ENCODE measurements around the gene BUB1B.

The BUB1B gene

DNA sequence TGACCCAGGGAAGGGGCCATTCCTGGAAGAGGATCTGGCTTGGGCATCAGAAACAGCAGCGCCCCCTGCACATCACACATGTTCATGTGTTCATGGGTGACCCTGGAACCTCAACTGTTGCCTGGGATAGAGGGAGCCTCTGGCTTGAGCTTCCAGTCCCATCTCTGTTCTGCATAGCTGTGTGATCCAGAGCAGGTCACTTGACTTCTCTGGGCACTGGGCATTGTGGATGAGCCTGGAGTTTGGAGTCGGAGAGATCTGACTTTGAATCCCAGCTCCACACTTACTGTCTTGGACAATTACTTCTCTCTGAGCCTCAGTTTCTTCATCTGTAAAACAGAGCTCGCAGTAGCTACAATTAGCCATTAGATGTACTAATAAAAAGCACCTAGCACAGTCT is 93.6 kb downstream of the BUB1B start:
- H3K9me3 ChIP-seq (ENCODE audit: control insufficient read depth, low read length), result no peaks in the 10 kb centered on the region
- H3K14ac ChIP-seq (ENCODE audit: low read length in 2 of 2), result no peak overlapping the region
- no peak overlapping the region for H3K9ac ChIP-seq (ENCODE audit: low read length)
- no peak for DNase-seq
- H3K4me1 ChIP-seq (ENCODE audit: control insufficient read depth, insufficient read depth, low read depth, low read length), result peaks cover 52% of the 10 kb centered on the region
- H3K4me2 ChIP-seq (ENCODE audit: low read length, poor library complexity, severe bottlenecking), result no peak overlapping the region
- H2BK15ac ChIP-seq (ENCODE audit: low read depth, poor library complexity, severe bottlenecking), result no peak overlapping the region
- 98% methylated on average over 3 of the region's 3 CpGs for WGBS
- H2BK120ac ChIP-seq (ENCODE audit: low read depth, low read length), result no peak overlapping the region
- H3K23ac ChIP-seq (ENCODE audit: low read length in 2 of 2), result no peak overlapping the region
- no peak overlapping the region for H3K27ac ChIP-seq (ENCODE audit: low read length, poor library complexity, severe bottlenecking)
- H3K36me3 ChIP-seq (ENCODE audit: control insufficient read depth in 1 of 2, insufficient read depth in 2 of 2, low read depth in 1 of 2, low read length in 2 of 2), result no peaks in the 10 kb centered on the region
- H3K18ac ChIP-seq (ENCODE audit: low read depth in 1 of 2, low read length in 2 of 2), result no peak overlapping the region
- H3K4me3 ChIP-seq (ENCODE audit: insufficient read depth in 1 of 2, low read depth in 1 of 2, low read length in 2 of 2), result no peak overlapping the region
- no peak overlapping the region for H2BK5ac ChIP-seq (ENCODE audit: low read depth, low read length, poor library complexity, severe bottlenecking)
- H2AK5ac ChIP-seq (ENCODE audit: low read length, severe bottlenecking), result no peak overlapping the region
- H3K27me3 ChIP-seq (ENCODE audit: control insufficient read depth in 1 of 2, insufficient read depth in 1 of 2, low read length in 2 of 2), result peaks cover 0 to 63% of the 10 kb centered on the region in 2 experiments
- no peak overlapping the region for H4K8ac ChIP-seq (ENCODE audit: low read length)
- no peak overlapping the region for H4K91ac ChIP-seq (ENCODE audit: low read length)
- no peak overlapping the region for H3K4ac ChIP-seq (ENCODE audit: low read depth in 1 of 2, low read length in 2 of 2)
- peaks cover 1% of the 10 kb centered on the region for H3K79me1 ChIP-seq (replicated peaks; ENCODE audit: low read length, poor library complexity, severe bottlenecking)
- no peak overlapping the region for H2BK12ac ChIP-seq (ENCODE audit: low read length in 2 of 2)
- H2AFZ ChIP-seq (ENCODE audit: low read depth, low read length), result no peak overlapping the region

DNA sequence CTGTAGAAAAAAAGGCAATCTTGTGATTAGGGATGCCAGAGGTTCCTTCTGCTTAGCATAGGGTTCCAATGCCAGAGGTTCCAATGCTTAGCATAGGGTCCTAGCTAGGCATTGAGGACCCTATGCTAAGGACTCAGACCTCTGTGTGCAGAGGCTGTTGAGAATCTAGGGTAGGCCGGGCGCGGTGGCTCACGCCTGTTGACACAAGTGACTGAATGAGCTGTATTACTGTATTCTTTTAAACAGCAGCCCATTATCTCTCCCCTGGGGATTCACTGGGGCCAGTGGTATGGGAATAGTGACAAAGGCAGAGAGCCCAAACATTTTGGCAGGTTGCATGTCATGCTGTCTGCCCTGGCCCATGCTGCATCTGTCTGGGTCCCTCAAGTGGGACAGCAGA is 94.2 kb downstream of the BUB1B start:
- Histone ChIP-seq H2AK5ac (ENCODE audit: low read length, severe bottlenecking) (no peak overlapping the region), H3K4me1 (ENCODE audit: control insufficient read depth, insufficient read depth, low read depth, low read length) (peaks cover 47% of the 10 kb centered on the region), H2BK5ac (ENCODE audit: low read depth, low read length, poor library complexity, severe bottlenecking) (no peak overlapping the region), H3K36me3 (ENCODE audit: control insufficient read depth in 1 of 2, insufficient read depth in 2 of 2, low read depth in 1 of 2, low read length in 2 of 2) (no peaks in the 10 kb centered on the region), H2BK12ac (ENCODE audit: low read length in 2 of 2) (no peak overlapping the region), H3K27me3 (ENCODE audit: control insufficient read depth in 1 of 2, insufficient read depth in 1 of 2, low read length in 2 of 2) (peaks cover 0 to 59% of the 10 kb centered on the region in 2 experiments), H3K4me2 (ENCODE audit: low read length, poor library complexity, severe bottlenecking) (no peak overlapping the region), H3K4me3 (ENCODE audit: insufficient read depth in 1 of 2, low read depth in 1 of 2, low read length in 2 of 2) (no peak overlapping the region), H2BK15ac (ENCODE audit: low read depth, poor library complexity, severe bottlenecking) (no peak overlapping the region), H4K8ac (ENCODE audit: low read length) (no peak overlapping the region), H3K9me3 (ENCODE audit: control insufficient read depth, low read length) (no peaks in the 10 kb centered on the region), H3K23ac (ENCODE audit: low read length in 2 of 2) (no peak overlapping the region), H2AFZ (ENCODE audit: low read depth, low read length) (no peak overlapping the region), H3K79me1 (replicated peaks; ENCODE audit: low read length, poor library complexity, severe bottlenecking) (peaks cover 1% of the 10 kb centered on the region), H3K18ac (ENCODE audit: low read depth in 1 of 2, low read length in 2 of 2) (no peak overlapping the region), H3K14ac (ENCODE audit: low read length in 2 of 2) (no peak overlapping the region), H3K4ac (ENCODE audit: low read depth in 1 of 2, low read length in 2 of 2) (no peak overlapping the region), H3K27ac (ENCODE audit: low read length, poor library complexity, severe bottlenecking) (no peak overlapping the region), H2BK120ac (ENCODE audit: low read depth, low read length) (no peak overlapping the region), H4K91ac (ENCODE audit: low read length) (peak overlapping the region; percentile 53), H3K9ac (ENCODE audit: low read length) (no peak overlapping the region)
- 97% methylated on average over 4 of the region's 4 CpGs for WGBS
- no peak for DNase-seq

- H4K8ac ChIP-seq (ENCODE audit: low read length), result peak overlapping the region; percentile 53
- H3K9me3 ChIP-seq (ENCODE audit: control insufficient read depth, low read length), result no peaks in the 10 kb centered on the region
- H2BK12ac ChIP-seq (ENCODE audit: low read length in 2 of 2), result peak overlapping the region in 1 of 2 experiments; percentile 70
- no peak overlapping the region for H3K9ac ChIP-seq (ENCODE audit: low read length)
- H3K79me1 ChIP-seq (replicated peaks; ENCODE audit: low read length, poor library complexity, severe bottlenecking), result peaks cover 1% of the 10 kb centered on the region
- peak overlapping the region; percentile 44 to 59 for H3K4ac ChIP-seq (ENCODE audit: low read depth in 1 of 2, low read length in 2 of 2)
- H3K4me3 ChIP-seq (ENCODE audit: insufficient read depth in 1 of 2, low read depth in 1 of 2, low read length in 2 of 2), result no peak overlapping the region
- no peak overlapping the region for H2AFZ ChIP-seq (ENCODE audit: low read depth, low read length)
- DNase-seq, result peak; percentile 94
- no peak overlapping the region for H3K14ac ChIP-seq (ENCODE audit: low read length in 2 of 2)
- peaks cover 42% of the 10 kb centered on the region for H3K4me1 ChIP-seq (ENCODE audit: control insufficient read depth, insufficient read depth, low read depth, low read length)
- peaks cover 0 to 51% of the 10 kb centered on the region in 2 experiments for H3K27me3 ChIP-seq (ENCODE audit: control insufficient read depth in 1 of 2, insufficient read depth in 1 of 2, low read length in 2 of 2)
- H2BK120ac ChIP-seq (ENCODE audit: low read depth, low read length), result no peak overlapping the region
- no peak overlapping the region for H3K27ac ChIP-seq (ENCODE audit: low read length, poor library complexity, severe bottlenecking)
- H3K23ac ChIP-seq (ENCODE audit: low read length in 2 of 2), result no peak overlapping the region
- H3K4me2 ChIP-seq (ENCODE audit: low read length, poor library complexity, severe bottlenecking), result no peak overlapping the region
- H3K36me3 ChIP-seq (ENCODE audit: control insufficient read depth in 1 of 2, insufficient read depth in 2 of 2, low read depth in 1 of 2, low read length in 2 of 2), result no peaks in the 10 kb centered on the region
- peak overlapping the region; percentile 48 to 55 for H3K18ac ChIP-seq (ENCODE audit: low read depth in 1 of 2, low read length in 2 of 2)
- no peak overlapping the region for H2BK15ac ChIP-seq (ENCODE audit: low read depth, poor library complexity, severe bottlenecking)
- H2AK5ac ChIP-seq (ENCODE audit: low read length, severe bottlenecking), result peak overlapping the region; percentile 95
- peak overlapping the region; percentile 72 for H4K91ac ChIP-seq (ENCODE audit: low read length)
- 64% methylated on average over 17 of the region's 17 CpGs for WGBS
- no peak overlapping the region for H2BK5ac ChIP-seq (ENCODE audit: low read depth, low read length, poor library complexity, severe bottlenecking)
Observed at GRCh38 chr15:40256638-40257235, 95.9 kb downstream of the BUB1B start.

GRCh38 chr15:40257656-40258450 is 97.0 kb downstream of the BUB1B start:
- Histone ChIP-seq H2BK120ac (ENCODE audit: low read depth, low read length) (no peak overlapping the region), H3K36me3 (ENCODE audit: control insufficient read depth in 1 of 2, insufficient read depth in 2 of 2, low read depth in 1 of 2, low read length in 2 of 2) (no peaks in the 10 kb centered on the region), H3K4me3 (ENCODE audit: insufficient read depth in 1 of 2, low read depth in 1 of 2, low read length in 2 of 2) (no peak overlapping the region), H4K8ac (ENCODE audit: low read length) (peak overlapping the region; percentile 67), H2AK5ac (ENCODE audit: low read length, severe bottlenecking) (peak overlapping the region; percentile 95), H3K4me2 (ENCODE audit: low read length, poor library complexity, severe bottlenecking) (peak overlapping the region; percentile 19), H3K23ac (ENCODE audit: low read length in 2 of 2) (peak overlapping the region in 1 of 2 experiments; percentile 61), H4K91ac (ENCODE audit: low read length) (peak overlapping the region; percentile 54), H2BK12ac (ENCODE audit: low read length in 2 of 2) (peak overlapping the region; percentile 38 to 60), H3K9ac (ENCODE audit: low read length) (no peak overlapping the region), H3K4ac (ENCODE audit: low read depth in 1 of 2, low read length in 2 of 2) (peak overlapping the region in 1 of 2 experiments; percentile 6), H3K18ac (ENCODE audit: low read depth in 1 of 2, low read length in 2 of 2) (peak overlapping the region; percentile 66 to 75), H3K27ac (ENCODE audit: low read length, poor library complexity, severe bottlenecking) (peak overlapping the region; percentile 78), H2BK15ac (ENCODE audit: low read depth, poor library complexity, severe bottlenecking) (peak overlapping the region; percentile 61), H3K9me3 (ENCODE audit: control insufficient read depth, low read length) (no peaks in the 10 kb centered on the region), H3K14ac (ENCODE audit: low read length in 2 of 2) (peak overlapping the region; percentile 3 to 43), H3K4me1 (ENCODE audit: control insufficient read depth, insufficient read depth, low read depth, low read length) (peaks cover 33% of the 10 kb centered on the region), H2AFZ (ENCODE audit: low read depth, low read length) (no peak overlapping the region), H2BK5ac (ENCODE audit: low read depth, low read length, poor library complexity, severe bottlenecking) (no peak overlapping the region), H3K27me3 (ENCODE audit: control insufficient read depth in 1 of 2, insufficient read depth in 1 of 2, low read length in 2 of 2) (peaks cover 0 to 40% of the 10 kb centered on the region in 2 experiments), H3K79me1 (replicated peaks; ENCODE audit: low read length, poor library complexity, severe bottlenecking) (peaks cover 1% of the 10 kb centered on the region)
- 38% methylated on average over 9 of the region's 9 CpGs for WGBS
- peak; percentile 72 for DNase-seq

Data from mesenchymal stem cell (in vitro differentiated cells and primary cell).